Measurements from ENCODE around the gene STOML2.

STOML2 gene

DNA sequence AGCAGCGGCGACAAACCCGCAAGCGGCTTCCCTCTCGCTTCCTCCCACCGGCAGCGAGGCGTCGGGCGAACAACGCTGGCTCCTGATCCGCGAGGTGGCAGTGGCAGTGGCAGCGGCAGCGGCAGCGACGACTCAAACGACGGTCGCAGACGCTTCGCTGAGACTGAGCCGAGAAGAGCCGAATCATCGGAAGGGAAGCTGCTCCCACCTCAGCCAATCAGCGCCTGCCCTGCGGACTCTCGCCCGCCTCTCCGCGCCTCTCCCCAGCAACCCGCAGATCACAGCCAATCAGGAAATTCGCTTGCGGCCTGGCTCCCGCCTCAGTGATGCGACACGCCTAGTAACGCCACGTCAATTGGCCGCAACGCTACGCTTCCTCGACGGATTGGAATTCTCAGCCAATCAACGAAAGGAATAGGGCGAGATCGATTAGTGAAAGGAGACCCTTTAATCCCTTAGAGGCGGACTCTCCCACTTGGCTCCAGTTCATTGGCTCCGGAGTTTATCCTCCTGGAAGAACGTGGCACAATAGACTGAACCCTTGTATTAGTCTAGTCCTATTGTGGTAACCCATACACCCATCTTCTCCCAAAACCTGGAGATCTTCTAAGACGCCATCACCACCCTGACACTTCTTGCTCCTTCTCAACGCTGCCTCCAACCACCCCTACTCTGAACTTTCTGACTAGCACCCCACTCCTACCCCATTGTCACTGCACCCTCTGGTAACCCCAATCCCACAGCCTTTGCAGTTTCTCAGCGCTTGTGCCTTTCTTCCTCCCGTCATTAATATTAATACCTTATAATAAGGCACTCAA, 30.3 kb downstream of the STOML2 start, which contains the start of gene VCP:
TSS of gene VCP (minus strand) at position 165 of the 818 bp plus-strand sequence. CDS start 272 bp downstream, outside the sequence.
- peak; percentile 91 to 97 (median 95) for DNase-seq (ENCODE audit: low read depth in 2 of 3, low spot score in 1 of 3)

DNA sequence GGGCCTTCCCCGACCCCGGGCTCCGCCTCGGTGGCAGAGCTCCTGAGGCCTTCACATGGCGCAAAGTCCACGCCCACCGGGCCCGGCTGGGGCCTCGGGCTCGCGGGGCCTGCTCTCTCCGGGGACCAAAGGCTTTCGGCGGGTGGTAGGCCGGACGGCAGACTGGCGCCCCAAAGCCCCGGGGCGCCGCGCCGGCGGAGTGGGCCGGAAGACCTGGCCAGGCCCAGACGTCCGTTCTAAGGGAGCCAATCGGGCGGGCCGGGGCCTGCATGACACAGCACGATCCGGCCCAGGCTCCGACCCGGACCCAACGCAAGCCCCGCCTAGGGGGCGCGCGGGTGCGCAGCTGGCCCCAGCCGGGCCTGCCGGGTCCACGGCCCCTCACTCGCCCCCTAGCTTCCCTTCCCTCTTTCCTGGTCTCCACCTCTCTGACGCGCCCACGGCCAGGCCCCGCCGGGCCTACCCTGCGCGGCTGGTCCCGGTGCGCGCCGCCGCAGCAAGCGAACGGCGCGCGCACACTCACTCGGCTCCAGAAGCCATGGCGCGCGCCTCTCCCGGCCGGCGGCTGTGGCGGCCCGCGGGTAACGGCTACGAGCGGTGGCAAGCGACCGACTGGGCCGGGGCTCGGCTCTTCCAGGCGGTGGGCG, 31.0 kb downstream of the STOML2 start:
- peak; percentile 38 to 71 (median 53) for DNase-seq (ENCODE audit: low read depth in 2 of 3, low spot score in 1 of 3)

DNA sequence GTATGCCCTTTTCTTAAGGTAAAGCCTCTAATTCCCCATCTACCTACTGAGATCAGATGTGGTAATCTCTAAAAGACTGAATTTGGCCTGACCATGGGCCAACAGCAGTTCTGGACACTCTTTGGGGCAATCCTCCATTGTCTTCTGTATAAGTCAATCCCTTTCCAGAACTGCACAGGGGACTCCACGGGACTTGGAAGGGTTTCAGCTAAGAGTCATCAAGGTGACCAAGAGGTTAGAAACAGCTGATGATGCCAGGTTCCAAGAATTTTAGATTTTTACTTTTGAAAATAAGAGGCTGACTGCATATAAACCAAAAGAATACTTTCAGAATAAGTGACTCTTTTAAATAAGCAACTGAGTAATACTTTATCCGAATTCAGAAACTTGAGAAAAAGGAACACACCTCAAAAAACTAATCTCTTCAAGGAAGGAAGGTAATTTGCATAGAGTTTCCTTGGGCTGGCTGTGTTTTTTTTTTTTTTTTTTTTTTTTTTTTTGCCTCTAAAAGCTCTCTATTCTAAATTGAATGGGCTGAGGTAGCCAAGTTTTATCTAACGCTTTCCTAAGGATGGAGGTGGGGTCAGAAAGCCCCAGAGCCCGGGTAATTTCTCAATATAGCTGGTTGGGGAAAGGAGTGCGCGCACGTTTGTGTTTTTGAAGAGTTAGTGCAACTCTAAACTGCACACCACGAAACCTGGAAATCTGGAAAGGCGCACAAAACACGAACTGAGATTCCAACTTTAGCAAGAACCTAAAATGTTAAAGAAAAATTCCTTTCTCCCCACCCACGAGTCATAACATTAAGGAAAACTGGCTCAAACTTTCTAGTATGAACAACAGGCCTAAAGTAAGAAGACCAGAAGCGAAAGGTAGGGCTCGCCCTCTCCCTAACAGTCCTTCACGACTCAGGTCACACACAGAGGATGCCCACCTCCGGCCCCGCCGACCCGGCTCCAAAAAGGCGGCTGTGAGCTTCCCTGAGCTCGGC, 31.8 kb downstream of the STOML2 start:
- no peak for DNase-seq (ENCODE audit: low read depth in 2 of 3, low spot score in 1 of 3)

DNA sequence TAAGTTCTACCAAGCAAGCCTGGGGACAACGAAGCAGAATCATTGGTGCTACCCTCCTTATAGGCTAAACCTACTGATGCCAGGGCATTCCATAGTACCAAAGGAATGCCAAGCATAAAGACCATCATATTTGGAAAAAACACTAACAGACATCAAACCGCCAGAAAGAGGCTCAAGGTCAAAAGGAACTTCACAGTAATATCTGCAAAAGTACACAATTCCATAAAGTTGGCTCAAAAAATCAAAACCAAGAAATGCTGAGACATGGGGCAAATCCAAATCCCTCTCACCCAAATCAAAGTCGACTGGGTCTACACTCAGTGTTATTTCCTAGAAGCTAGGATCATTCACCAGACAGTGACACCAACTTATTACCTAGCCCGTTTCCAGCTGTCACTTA, 33.9 kb downstream of the STOML2 start:
- DNase-seq (ENCODE audit: low read depth in 2 of 3, low spot score in 1 of 3), result no peak

DNA sequence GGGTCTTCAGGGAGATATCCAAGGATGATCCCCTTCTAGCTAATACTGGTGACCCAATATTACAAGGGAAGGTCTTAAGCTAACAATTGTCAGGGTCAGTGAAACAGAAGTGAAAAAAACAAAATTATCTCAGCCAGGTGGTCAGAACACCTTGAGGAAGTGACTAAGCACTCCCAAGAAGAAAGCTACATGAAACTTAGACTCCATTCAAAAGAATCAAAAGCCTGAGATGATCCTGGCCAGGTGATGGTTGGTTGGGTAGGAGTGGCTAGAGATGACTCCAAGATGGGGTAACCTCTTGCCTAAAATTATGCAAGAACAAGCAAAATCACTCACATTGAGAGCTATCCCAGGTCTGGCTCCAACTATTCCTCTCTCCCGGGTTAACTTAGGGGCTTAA, 35.9 kb downstream of the STOML2 start:
- DNase-seq (ENCODE audit: low read depth in 2 of 3, low spot score in 1 of 3), result no peak

DNA sequence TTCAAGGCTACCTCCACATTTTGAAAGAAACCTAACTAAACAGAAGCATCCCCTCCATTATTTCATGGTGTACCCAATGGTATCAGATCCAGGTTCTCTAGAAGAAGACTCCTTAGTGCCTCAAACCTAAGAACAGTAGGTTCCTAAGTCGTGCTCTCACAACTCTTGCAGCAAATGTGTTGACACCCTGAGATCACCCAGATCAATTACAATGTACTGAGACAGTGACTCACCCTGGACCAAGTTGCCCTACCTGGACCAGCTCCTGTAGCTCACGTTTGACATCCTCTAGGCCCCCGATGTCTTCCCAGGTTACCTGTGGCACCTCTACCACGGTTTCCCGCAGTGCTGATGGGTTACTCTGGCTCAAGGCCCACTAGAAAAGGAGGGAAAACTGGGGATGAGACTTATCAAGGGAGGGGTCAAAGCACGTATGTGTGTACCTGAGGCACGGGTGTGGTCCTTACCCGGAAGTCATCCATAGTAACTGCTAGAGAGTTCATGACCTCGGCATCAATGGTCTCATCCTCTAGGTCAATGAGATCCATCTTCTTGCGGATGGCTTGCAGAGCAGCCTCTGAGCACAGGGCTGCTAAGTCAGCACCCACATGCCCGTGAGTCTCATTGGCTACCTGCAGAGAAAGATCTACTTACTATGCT, 42.3 kb downstream of the STOML2 start:
- DNase-seq (ENCODE audit: low read depth in 2 of 3, low spot score in 1 of 3), result no peak

DNA sequence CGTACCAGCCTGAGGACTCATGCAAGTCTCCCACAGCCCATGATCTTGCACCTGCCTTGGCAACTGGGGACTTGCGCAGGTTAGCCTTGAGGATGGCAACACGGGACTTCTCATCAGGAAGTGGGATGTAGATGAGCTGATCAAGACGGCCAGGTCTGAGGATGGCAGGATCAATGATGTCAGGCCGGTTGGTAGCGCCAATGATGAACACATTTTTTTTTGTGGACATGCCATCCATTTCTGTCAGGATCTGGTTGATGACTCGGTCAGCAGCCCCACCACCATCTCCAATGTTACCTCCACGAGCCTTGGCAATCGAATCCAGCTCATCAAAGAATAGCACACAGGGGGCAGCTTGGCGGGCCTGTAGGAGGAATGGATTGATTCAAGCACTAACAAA, 43.5 kb downstream of the STOML2 start:
- DNase-seq (ENCODE audit: low read depth in 2 of 3, low spot score in 1 of 3), result no peak

DNA sequence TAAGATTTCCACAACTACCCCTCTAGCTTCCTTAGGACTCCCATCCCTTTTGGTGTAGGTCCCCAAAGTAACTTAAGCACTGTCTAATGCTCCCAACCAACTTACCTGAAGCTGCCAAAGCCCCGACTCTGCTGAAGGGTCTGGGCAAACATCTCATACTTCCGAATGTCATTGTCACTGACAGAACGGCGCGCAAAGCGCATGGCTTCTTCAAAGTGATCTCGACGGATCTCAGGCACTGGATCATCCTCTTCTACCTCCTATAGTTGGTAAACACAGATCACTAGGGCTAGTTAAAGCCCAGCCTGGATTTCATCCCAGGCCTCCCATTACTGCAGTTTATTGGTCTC, 45.7 kb downstream of the STOML2 start:
- no peak for DNase-seq (ENCODE audit: low read depth in 2 of 3, low spot score in 1 of 3)

DNA sequence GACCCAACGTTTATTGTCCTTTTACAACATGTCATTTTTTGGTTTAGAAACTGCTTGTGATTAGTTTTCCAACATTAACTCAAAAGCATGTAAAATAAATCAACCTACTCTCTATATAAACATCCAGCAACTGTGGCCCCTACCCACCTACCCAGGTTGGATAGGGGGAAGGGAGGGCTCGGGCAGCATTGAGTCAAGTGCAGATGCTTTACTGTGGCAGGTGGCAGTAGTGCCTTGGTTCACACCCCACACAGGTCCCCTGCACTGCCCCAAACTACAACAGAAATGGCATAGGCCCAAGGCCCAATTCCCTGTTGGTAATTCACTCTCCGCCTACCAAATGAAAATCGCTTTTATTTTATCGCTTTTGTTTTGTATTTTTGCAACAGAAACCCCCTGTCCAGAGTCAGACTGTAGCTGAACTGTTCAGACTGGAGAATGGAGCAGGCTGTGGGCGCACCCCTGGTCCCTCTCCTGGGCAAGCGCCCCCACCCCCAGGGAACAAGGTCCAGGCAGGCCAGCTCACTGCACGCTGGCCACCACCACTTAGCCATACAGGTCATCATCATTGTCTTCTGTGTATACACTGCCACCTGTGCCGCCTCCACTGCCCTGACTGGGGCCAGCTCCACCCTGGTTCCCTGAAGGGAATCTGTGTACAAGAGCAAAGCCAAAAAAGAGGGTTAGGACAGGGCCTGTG, 46.2 kb downstream of the STOML2 start:
- DNase-seq (ENCODE audit: low read depth in 2 of 3, low spot score in 1 of 3), result no peak

DNA sequence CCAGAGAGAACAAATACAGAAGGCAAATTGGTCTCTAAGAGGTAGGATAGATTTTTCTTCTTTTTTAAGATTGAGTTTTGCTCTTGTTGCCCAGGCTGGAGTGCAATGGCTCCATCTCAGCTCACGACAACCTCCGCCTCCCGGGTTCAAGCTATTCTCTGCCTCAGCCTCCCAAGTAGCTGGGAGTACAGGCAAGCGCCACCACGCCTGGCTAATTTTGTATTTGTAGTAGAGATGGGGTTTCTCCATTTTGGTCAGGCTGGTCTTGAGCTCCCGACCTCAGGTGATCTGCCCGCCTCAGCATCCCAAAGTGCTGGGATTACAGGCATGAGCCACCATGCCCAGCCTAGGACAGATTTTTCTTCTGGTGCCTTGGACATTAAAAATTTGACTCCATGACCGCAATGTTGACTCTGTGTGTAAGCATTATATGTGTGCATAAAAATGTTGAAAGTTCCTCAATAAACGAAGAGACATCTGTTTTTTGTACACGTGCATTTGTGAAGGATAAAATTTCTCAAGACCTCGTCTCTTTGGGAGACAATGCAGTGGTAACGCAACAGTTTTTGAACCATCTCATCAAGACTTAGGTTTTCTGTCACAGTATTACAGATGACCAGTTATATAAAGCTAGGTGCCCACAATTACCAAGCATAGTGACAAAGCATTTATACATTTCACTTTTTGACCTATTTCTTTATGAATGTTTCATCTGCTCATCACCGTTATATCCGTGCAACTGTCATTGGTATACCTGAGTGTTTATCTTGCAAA, 47.9 kb downstream of the STOML2 start:
- DNase-seq (ENCODE audit: low read depth in 2 of 3, low spot score in 1 of 3), result no peak

DNA sequence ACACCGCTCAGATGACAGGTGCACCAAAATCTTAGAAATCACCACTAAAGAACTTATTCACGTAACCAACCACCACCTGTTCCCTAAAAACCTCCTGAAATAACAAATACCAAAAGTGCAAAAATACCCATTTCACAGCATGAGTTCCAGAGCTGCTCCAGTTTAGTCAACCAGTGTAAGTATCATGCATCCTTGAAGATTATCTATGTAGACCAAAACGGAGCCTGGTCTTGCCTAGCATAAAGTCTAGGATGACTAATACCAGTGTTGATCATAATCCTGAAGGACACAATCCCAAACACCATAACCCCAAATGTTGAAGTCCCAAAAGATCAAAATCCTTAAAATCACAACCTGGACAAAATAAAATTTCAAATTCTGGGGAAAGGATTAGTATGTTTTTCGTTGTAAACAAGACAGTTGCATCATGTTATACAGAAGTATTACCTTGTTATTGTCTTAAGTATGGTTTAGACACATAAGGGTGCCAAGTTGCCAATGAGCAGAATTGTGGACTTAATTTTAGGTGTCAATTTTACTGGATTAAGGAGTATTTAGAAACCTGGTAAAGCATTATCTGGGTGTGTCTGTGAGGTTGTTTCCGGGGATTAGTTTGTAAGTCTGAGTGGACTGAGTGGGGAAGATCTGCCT, 48.6 kb downstream of the STOML2 start:
- no peak for DNase-seq (ENCODE audit: low read depth in 2 of 3, low spot score in 1 of 3)

DNA sequence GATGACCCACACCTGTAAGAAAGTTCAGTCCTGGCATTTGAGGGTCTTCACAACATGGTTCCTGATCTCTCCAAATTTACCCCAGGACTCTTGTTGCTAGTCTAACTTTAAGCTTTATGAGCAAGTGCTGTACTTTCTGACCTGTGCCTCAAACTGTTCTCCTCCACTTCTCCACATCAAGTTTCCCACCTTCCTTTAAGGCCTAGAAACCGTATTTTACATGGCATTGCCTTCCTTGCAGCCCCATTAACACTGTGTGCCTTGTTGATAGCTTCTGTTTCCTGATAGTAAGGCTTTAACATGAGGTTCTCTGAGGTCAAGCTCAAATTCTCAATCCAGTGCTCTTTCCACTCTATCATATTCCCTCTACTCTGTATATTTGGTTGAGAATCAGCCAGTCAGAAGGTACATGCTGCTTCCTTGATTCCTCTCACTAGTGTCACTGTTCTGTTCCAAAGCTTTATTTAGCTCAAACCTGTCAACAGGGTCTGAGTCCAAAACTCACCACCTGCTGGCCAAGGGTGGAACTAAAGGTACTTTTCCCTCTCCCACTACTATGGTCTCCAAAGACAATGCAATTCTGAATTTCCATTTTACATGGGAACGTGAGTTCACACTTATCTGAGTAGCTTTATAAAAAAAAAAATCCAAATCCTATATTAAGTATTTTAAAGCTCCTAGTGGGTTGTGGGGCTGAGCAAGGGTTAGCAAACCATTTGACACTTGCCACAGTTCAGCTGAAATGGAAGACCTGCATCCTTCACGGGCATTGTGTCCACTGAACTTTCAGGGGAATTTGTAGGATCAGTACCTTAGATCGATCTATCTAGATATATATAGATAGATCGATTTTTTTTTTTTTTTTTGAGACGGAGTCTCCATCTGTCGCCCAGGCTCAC, 51.6 kb downstream of the STOML2 start:
- peak in 2 of 3 donors; percentile 37 to 48 for DNase-seq (ENCODE audit: low read depth in 2 of 3, low spot score in 1 of 3)
